ENCODE results near the gene KRT6B.

KRT6B gene

GRCh38 chr12:52398176-52398575 is 53.8 kb downstream of the KRT6B start:
- DNase-seq (ENCODE audit: low read depth, low spot score) = no peak
- no peak overlapping the region for H3K4me3 ChIP-seq (ENCODE audit: low read length)

GRCh38 chr12:52396656-52397055 is 55.3 kb downstream of the KRT6B start:
- no peak for DNase-seq (ENCODE audit: low read depth, low spot score)
- H3K4me3 ChIP-seq (ENCODE audit: low read length) = no peak overlapping the region

All from Jurkat, Clone E6-1 (cell line).